Measurements from ENCODE around the gene ATG12.

Gene ATG12

DNA sequence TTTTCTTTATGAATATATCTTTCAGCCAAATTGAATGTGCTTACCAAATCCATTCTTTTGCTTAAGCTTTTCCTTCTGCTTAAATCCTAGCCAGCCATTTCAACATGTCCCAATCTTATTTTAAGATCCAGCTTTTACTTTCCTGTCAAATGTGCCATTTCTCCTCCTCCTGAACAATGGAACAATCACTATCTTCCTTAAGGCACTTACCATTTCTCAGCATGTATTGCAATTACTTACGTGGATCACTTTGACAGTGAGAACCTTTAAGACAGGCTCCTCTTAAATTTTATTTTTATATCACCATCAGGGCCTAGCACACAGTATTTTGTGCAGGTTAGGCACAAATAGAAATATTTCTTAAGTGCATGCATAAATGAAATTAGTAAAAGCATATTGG is 20.5 kb downstream of the ATG12 start:
- no peak overlapping the region for H3K27ac ChIP-seq
- TF ChIP-seq, protein P1, sequence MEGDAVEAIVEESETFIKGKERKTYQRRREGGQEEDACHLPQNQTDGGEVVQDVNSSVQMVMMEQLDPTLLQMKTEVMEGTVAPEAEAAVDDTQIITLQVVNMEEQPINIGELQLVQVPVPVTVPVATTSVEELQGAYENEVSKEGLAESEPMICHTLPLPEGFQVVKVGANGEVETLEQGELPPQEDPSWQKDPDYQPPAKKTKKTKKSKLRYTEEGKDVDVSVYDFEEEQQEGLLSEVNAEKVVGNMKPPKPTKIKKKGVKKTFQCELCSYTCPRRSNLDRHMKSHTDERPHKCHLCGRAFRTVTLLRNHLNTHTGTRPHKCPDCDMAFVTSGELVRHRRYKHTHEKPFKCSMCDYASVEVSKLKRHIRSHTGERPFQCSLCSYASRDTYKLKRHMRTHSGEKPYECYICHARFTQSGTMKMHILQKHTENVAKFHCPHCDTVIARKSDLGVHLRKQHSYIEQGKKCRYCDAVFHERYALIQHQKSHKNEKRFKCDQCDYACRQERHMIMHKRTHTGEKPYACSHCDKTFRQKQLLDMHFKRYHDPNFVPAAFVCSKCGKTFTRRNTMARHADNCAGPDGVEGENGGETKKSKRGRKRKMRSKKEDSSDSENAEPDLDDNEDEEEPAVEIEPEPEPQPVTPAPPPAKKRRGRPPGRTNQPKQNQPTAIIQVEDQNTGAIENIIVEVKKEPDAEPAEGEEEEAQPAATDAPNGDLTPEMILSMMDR (conservative IDR thresholded peaks at IDR 0.05) = no peak

DNA sequence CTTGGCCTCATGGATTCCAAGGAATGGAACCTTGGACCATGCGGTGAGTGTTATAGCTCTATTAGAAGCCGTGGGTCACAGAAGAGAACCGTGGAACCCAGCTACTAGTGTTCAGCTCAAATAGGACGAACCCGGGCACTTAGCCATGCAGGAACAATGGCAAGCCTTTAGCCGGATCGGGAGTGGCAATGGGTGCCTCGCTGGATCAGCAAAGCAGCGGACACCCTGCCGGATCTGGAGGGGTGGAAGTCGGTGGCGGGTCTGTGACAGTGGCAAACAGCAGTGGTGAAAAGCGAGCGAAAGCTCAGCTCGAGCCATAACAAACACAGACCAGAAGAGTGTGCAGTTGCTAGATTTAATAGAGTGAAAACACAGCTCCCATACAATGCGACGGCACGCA is 22.5 kb downstream of the ATG12 start:
- no peak overlapping the region for H3K27ac ChIP-seq
- TF ChIP-seq, protein P1 (conservative IDR thresholded peaks at IDR 0.05) = no peak

DNA sequence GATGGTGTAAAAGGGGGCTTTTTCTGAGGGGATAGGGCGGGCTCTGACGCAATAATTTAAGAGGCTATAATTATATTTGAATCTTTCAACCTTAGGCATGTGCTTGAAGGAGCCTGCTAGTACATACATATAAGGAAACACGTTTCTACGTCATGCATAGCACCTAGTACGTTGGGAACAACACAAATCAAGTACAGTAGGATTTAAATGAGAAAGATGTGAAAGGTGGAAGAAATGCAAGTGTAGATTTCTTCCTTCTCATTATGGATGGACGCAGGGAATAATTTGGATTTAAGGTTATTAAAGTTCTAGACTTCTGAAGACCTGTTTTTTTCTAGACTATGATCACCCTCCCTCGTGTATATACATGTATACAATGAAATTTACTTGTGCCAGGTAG is 24.0 kb downstream of the ATG12 start:
- TF ChIP-seq, protein P1 (conservative IDR thresholded peaks at IDR 0.05) = no peak

DNA sequence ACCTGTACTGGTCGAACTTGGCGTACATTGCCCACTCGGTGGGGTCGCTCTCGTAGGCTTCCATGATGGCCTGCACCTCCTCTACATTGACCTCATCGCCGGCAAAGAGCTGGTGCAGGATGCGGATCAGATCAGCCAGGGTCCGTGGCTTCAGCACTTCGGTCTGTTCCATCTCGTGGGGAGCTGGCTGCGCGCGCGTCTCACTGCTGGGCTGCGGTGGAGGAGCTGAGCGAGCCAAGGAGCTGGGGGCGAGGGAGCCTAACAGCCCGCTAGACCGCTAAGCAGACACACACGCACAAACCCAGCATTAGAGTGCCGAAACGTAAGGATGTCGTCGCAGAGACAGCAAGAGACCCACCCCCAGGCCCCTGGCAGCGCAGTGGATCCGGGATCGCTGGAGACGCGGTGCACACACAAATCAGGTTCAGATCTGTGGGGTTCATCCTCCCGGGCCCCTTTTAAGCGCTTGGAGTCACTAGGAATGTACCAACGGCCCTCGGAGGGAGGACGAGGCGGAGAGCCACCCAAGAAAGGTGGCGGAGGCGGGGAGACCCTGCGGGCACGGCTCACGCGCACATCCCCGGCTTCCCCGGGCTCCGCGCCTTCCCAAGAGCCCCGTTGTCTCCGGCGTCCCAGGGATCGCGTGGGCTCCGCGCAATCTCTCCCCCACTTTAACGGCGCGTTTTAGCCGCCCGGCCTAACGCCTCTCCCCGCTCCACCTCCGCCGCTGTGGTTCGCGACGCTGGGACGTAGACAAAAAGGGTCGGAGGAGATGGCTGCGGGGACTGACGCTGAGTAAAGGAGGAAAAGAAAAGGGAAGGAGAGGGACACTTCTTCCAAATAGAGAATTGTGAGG is 24.9 kb downstream of the ATG12 start, which contains the start of gene CDO1:
Gene CDO1 (minus strand): TSS at position 434 of the 856 bp plus-strand sequence. CDS start 262 bp downstream, at position 172.
- peak within 1 kb of the TSS; percentile 88 for H3K27ac ChIP-seq
- TF ChIP-seq, protein P1 (conservative IDR thresholded peaks at IDR 0.05) = no peak

More for the DNA sequence above, 24.0 kb downstream of the ATG12 start:
- H3K27ac ChIP-seq = peak overlapping the region; percentile 88

DNA sequence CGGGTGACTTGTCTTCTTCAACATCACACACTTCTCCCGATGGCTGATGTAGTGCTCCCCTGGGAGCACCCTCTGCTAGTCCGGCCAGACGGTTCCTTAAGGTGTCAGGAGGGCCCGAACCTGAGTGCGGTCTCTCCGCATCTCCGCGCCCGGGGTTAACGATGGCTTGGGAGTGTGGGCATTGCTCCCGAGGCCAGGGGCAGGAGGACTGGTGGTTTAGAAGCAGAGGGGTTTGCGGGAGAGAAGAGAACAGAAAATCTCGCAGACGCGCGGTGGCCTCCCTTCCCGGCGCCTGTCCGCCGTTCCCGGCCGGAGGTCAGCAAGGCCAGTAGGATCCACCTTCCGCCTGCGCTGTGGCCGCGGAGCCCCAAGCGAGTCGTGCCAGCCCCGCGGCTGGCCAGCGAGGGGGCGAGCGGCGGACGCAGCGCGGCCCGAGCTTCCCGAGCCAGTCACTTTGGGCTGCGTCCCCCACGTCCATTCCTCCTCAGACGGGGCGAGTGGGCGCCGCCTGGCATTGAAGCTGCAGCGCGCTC is 25.6 kb downstream of the ATG12 start:
- TF ChIP-seq, protein P1 (conservative IDR thresholded peaks at IDR 0.05) = no peak

DNA sequence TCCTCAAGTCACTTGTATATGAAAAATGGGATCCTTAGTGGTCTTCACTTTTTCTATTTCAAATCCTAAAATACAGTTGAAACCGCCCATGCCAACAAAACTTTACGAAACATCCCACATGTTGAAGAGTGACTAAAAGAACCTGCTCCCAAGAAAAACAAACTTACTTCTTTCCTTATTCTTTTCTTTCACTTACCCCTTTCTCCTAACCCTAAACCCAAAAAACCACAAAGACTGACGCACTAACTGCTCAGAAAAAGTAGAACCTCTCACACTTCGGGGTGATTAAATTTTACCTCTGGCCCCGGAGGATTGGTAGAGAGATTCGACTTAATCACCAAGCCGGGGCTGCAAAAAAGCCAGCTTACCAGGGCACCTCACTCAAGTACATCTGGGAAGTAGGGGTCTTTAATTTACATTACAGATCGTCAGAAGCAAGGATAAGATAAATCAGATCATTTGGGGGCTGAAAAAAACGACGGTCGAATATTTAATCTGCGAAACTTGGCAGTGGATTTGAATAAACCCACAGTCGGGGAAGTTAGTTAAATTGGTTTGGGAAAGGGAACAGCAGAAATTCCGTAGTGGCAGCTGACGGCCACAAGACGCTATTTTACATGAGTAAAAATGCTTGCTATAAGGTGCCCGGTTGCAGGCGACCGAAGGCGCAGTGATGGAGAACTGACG is 26.2 kb downstream of the ATG12 start:
- TF ChIP-seq, protein P1 (conservative IDR thresholded peaks at IDR 0.05) = peak; percentile 31; the same call in 1 of the 2 replicates
- peak overlapping the region; percentile 88 for H3K27ac ChIP-seq

More for the DNA sequence above, 25.6 kb downstream of the ATG12 start:
- peak overlapping the region; percentile 88 for H3K27ac ChIP-seq

DNA sequence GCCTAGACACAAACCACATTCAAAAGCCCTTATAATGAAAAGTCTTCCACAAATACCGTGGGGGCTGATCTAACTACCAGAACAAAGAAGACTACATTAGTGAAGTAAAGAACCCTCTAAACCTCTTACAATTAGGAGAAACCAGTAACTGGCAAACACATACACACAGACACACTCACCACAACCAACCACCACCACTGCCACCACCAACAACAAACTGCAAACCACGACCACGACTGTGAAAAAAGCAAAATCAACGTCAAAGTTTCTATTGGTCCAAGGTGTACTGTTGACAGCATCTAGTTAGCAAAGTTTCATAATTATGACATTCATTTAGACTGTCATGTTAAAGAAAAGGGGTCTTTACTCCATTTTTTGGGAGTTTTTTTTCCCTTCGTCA is 27.6 kb downstream of the ATG12 start:
- TF ChIP-seq, protein P1 (conservative IDR thresholded peaks at IDR 0.05) = no peak
- no peak overlapping the region for H3K27ac ChIP-seq

Measured in VCaP (cell line).